Measurements from ENCODE around the gene ZNF316. TPM values are rescaled to one million over a fixed set of nuclear protein-coding genes. Genes with fewer than 3 reads are reported as not detected.
"Not testable (repeated sequence)": the region's sequence is repeated elsewhere in the genome, so short reads cannot be mapped to it uniquely, and the experiment has no call there.

The ZNF316 gene
- total RNA-seq, 1 donor from 2014 or later = 33.8 TPM

DNA sequence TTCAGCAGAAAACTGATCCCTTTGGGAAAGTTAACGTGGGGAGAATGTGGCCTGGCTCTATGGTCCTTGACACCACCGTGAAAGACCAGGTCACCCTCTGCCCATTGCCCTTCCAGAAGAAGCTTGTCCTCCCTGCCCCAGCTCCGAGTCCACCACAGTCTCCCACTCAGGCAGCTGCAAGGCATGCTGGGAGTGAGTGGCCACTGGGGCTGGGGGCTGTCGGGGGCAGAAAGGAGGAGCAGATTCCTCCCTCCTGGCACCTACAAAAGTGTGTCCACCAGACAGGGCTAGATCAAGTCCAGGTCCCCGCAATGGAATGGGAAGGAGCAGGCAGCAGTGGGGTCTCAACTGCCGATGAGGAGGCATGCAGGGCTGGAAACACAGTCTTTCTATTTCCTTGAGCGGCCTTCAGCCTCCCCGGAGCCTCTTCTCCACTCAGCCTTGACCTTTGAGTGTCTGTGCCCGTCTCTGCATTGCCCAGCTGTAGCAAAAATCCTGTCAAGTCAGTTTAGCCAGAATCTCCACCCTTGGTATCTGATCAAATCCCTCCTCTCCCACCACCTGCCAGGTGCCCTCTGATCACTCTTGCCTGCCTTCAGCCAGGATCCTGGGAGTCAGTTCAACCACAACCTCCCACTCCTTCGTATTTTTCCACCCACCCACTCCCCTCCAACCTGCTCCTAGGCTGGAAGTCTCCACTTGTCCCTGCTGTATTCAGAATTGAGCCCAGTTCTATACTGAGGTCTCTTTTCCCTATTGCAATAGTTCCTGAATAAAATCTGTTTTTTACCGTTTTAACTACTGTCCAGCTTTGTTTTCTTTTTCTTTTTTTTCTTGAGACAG lies 6.9 kb upstream of the ZNF316 start:
- H3K36me3 Mint-ChIP-seq (ENCODE audit: low read depth) = no peaks in the 10 kb centered on the region
- intact Hi-C loops (cut with micrococcal nuclease) = loop anchor here (10.0 kb wide), 1 partner anchor 55 kb away; the partner anchor contains the start of gene ZDHHC4
- no peak overlapping the region for H3K27ac Mint-ChIP-seq
- DNase-seq (ENCODE audit: low spot score) = no peak
- no peaks in the 10 kb centered on the region for H3K9me3 Mint-ChIP-seq
- H3K27me3 Mint-ChIP-seq (ENCODE audit: insufficient read depth) = no peaks in the 10 kb centered on the region
- H3K4me3 Mint-ChIP-seq = no peak overlapping the region
- peaks cover 3% of the 10 kb centered on the region for H3K4me1 Mint-ChIP-seq (ENCODE audit: low read depth)

DNA sequence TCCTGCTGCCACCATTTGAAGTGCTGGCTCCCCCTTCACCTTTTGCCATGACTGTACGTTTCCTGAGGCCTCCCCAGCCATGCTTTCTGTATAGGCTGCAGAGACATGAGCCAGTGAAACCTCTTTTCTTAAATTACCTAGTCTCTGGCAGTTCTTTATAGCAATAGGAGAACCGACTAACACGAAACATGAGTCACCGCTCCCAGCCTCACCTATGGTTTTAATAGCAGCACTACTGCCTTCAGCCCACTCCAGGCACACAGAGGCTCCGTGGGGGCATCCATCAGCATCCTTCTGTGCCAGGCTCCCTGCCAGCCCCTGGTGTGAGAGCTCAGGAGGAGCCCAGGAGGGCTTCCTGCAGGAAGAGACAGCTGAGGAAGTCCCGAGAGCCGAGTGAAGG lies 5.5 kb upstream of the ZNF316 start:
- Mint-ChIP-seq H3K4me3 (no peak overlapping the region), H3K27me3 (ENCODE audit: insufficient read depth) (no peaks in the 10 kb centered on the region), H3K36me3 (ENCODE audit: low read depth) (no peaks in the 10 kb centered on the region), H3K27ac (peak overlapping the region; percentile 42), H3K4me1 (ENCODE audit: low read depth) (peaks cover 3% of the 10 kb centered on the region), H3K9me3 (no peaks in the 10 kb centered on the region)
- intact Hi-C loops (cut with micrococcal nuclease) = loop anchor here (10.0 kb wide), 1 partner anchor 57 kb away; the partner anchor contains the start of gene ZDHHC4
- no peak for DNase-seq (ENCODE audit: low spot score)

DNA sequence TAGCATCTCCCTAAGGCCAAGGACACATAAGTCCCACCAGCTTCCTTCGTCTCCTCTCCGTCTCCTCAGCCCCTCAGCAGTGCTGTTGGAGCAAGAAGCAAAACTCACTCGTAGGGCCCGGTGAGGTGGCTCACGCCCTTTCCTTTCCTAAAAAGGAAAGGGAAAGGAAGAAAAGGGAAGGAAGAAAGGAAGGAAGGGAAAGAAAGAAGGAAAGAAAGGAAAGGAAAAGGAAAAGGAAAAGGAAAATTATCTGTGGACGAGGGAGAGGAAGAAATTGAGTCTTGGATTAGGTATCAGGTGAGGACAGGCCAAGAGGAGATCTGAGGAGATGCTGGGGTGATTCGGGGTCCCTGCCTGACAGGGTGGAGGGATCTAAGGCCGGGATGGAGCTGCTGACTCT lies 3.1 kb upstream of the ZNF316 start:
- Mint-ChIP-seq H3K27ac (no peak overlapping the region), H3K4me1 (ENCODE audit: low read depth) (peaks cover 13% of the 10 kb centered on the region), H3K36me3 (ENCODE audit: low read depth) (peaks cover 5% of the 10 kb centered on the region), H3K9me3 (no peaks in the 10 kb centered on the region), H3K27me3 (ENCODE audit: insufficient read depth) (no peaks in the 10 kb centered on the region), H3K4me3 (no peak overlapping the region)
- no peak for DNase-seq (ENCODE audit: low spot score)
- intact Hi-C loops (cut with micrococcal nuclease) = loop anchor here (10.0 kb wide), 1 partner anchor 59 kb away; the partner anchor contains the start of gene ZDHHC4

DNA sequence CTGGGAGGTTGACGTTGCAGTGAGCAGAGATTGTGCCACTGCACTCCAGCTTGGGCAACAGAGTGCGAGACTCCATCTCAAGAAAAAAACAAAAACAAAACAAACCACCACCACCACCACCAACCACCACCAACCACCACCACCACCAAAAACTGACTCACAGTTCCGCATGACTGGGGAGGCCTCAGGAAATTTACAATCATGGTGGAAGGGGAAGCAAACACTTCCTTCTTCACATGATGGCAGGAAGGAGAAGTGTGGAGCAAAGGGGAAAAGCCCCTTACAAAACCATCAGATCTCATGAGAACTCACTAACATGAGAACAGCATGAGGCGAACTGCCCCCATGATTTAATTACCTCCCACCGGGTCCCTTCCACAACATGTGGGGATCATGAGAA lies 2.1 kb upstream of the ZNF316 start:
- peaks cover 13% of the 10 kb centered on the region for H3K36me3 Mint-ChIP-seq (ENCODE audit: low read depth)
- not testable (repeated sequence) for H3K27ac Mint-ChIP-seq; DNase-seq (ENCODE audit: low spot score); H3K27me3 Mint-ChIP-seq (ENCODE audit: insufficient read depth); H3K9me3 Mint-ChIP-seq
- intact Hi-C loops (cut with micrococcal nuclease) = loop anchor here (10.0 kb wide), 1 partner anchor 60 kb away; the partner anchor contains the start of gene ZDHHC4
- H3K4me1 Mint-ChIP-seq (ENCODE audit: low read depth) = peaks cover 16% of the 10 kb centered on the region
- H3K4me3 Mint-ChIP-seq = peak overlapping the region; percentile 81

DNA sequence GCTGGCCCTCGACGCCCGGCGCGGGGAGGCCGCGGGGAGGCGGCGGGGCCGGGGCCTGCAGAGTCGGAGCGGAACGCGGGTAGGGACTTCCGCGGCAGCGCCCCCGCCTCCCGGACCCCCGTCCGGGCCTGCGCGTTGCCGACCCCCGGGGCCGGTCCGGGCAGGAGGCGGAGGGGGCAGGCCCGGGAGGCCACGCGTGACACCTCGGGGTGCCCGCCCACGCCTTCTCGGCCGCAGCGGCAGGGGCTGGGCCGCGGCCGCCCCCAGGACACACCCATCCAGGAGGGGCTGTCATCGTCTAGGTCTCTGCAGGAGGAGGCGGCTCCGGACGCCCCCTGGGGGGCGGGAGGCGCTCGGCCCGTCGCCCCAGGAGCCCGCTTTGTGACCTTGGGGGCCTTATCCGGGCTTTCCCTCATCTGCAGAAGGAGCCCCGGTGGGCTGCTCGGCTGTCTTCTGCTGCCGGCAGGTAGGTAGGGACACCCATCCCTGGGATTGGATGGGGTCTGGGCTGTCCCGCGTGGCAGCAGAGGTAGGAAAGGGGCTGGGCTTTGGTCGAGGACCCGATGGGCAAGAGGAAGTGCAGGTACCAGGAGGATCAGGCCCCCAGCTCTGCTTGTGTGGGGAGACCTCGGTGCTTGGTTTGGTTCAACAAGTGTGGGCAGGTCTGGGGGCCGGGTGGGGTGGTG lies 569 bp downstream of the ZNF316 start:
- H3K36me3 Mint-ChIP-seq (ENCODE audit: low read depth) = peaks cover 30% of the 10 kb centered on the region
- H3K4me3 Mint-ChIP-seq = peak overlapping the region; percentile 84
- intact Hi-C loops (cut with micrococcal nuclease) = loop anchor here (2.0 to 10.0 kb wide), 4 partner anchors 47 to 1001 kb away; partner anchors contain the start of genes C1GALT1, INTS15 and ZDHHC4
- H3K27ac Mint-ChIP-seq = peak overlapping the region; percentile 87
- no peaks in the 10 kb centered on the region for H3K27me3 Mint-ChIP-seq (ENCODE audit: insufficient read depth)
- peaks cover 19% of the 10 kb centered on the region for H3K4me1 Mint-ChIP-seq (ENCODE audit: low read depth)
- DNase-seq (ENCODE audit: low spot score) = peak; percentile 48
- H3K9me3 Mint-ChIP-seq = no peaks in the 10 kb centered on the region

DNA sequence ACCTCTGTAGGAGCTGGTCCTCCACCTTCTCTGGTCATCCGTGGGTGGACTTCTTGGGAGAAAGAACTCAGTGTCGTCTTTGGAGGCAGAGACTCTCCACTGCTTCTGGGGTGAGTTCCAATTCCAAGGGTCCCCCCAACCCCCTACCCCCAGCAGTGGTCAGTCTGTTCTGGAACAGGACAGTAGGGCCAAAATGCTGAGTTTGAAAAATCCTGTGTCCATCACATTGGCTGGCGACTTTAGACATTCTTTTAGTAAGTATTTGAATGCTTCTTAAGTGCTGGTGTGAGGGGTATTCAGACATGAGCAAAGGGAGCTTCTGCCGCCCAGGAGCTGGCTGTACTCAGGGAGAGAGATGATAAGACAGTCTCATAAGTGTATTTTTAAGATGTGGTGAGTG lies 1.9 kb downstream of the ZNF316 start:
- intact Hi-C loops (cut with micrococcal nuclease) = loop anchor here (10.0 kb wide), 1 partner anchor 64 kb away; the partner anchor contains the start of gene ZDHHC4
- peaks cover 37% of the 10 kb centered on the region for H3K36me3 Mint-ChIP-seq (ENCODE audit: low read depth)
- no peaks in the 10 kb centered on the region for H3K27me3 Mint-ChIP-seq (ENCODE audit: insufficient read depth)
- H3K4me3 Mint-ChIP-seq = peak overlapping the region; percentile 84
- no peaks in the 10 kb centered on the region for H3K9me3 Mint-ChIP-seq
- H3K27ac Mint-ChIP-seq = no peak overlapping the region
- peaks cover 19% of the 10 kb centered on the region for H3K4me1 Mint-ChIP-seq (ENCODE audit: low read depth)
- no peak for DNase-seq (ENCODE audit: low spot score)

DNA sequence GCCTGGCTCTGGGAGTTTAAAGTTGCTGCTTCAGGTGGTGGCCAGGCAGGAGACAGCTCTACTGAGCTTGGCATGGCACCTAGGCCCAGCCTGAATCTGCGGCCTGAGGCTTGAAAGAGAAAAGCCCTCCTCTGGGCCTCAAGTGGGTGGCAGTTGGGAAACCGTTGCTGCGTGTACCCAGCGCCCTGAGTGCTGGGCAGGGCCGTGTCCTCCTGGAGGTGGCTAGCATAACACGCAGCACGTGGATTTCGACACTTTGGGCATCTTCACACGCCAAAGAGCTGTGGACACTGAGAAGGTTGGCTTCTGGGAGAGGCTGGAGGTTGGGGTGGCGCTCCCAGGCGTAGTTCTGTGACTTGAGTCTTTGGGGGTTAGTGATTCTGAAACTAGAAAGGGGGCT lies 2.5 kb downstream of the ZNF316 start:
- H3K9me3 Mint-ChIP-seq = no peaks in the 10 kb centered on the region
- peak overlapping the region; percentile 84 for H3K4me3 Mint-ChIP-seq
- no peak overlapping the region for H3K27ac Mint-ChIP-seq
- H3K36me3 Mint-ChIP-seq (ENCODE audit: low read depth) = peaks cover 42% of the 10 kb centered on the region
- peaks cover 19% of the 10 kb centered on the region for H3K4me1 Mint-ChIP-seq (ENCODE audit: low read depth)
- no peaks in the 10 kb centered on the region for H3K27me3 Mint-ChIP-seq (ENCODE audit: insufficient read depth)
- intact Hi-C loops (cut with micrococcal nuclease) = loop anchor here (10.0 kb wide), 1 partner anchor 65 kb away; the partner anchor contains the start of gene ZDHHC4
- no peak for DNase-seq (ENCODE audit: low spot score)

DNA sequence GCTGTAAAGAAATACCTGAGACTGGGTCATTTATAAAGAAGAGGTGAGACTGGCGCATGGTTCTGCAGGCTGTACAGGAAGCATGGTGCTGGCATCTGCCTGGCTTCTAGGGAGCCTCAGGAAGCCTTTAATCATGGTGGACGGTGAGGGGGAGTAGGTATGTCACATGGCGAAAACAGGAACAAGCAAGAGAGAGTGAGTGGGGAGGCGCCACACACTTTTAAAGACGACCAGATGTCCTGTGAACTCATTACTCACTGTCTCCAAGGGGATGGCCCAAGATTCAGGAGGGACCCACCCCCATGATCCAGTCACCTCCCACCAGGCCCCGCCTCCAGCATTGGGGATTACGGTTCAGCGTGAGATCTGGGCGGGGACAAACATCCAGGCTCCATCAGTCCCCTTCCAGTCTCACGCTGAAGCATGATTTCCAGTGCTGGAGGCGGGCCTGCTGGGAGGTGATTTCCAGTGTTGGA lies 3.2 kb downstream of the ZNF316 start:
- intact Hi-C loops (cut with micrococcal nuclease) = no loop called here
- Mint-ChIP-seq H3K4me3 (peak overlapping the region; percentile 6), H3K27ac (peak overlapping the region; percentile 10), H3K27me3 (ENCODE audit: insufficient read depth) (no peaks in the 10 kb centered on the region), H3K4me1 (ENCODE audit: low read depth) (peaks cover 19% of the 10 kb centered on the region), H3K9me3 (no peaks in the 10 kb centered on the region), H3K36me3 (ENCODE audit: low read depth) (peaks cover 45% of the 10 kb centered on the region)
- DNase-seq (ENCODE audit: low spot score) = no peak

DNA sequence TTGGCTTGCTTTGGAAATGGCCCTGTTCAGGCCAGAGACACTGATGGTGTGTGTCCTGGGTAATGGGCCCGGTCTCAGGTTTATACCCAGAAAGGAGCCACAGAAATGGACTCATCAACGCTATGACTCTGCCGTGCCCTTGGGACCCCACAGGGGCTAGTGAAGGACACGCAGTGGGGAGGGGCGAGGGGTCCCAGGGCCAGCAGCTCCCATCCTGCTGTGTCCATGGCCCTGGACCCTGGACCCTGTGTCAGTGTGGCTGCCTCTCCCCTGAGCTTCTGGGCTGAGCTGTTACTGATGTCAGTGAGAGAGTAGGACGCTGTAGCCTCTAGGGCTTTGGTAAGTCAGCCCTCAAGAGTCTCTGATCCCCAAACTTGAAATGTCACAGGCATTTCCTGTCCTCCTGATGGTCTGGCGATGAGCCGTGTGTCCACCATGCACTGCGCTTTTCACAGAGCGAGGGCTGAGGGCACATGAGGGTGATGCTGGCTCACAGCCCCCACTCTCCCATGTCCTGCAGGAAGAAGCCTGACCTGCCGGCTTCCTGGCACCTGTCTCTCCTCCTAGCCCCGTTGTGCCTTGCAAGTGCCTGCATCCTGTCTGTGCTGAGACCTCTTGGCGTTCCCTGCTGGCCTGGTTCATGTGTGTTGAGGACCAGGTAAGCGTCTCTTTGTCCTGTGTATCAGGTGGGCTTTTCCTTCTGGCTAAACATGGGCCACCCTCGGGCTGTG lies 4.4 kb downstream of the ZNF316 start:
- Mint-ChIP-seq H3K9me3 (no peaks in the 10 kb centered on the region), H3K4me3 (no peak overlapping the region), H3K4me1 (ENCODE audit: low read depth) (peaks cover 19% of the 10 kb centered on the region), H3K27me3 (ENCODE audit: insufficient read depth) (no peaks in the 10 kb centered on the region), H3K36me3 (ENCODE audit: low read depth) (peaks cover 52% of the 10 kb centered on the region), H3K27ac (no peak overlapping the region)
- intact Hi-C loops (cut with micrococcal nuclease) = no loop called here
- DNase-seq (ENCODE audit: low spot score) = no peak

DNA sequence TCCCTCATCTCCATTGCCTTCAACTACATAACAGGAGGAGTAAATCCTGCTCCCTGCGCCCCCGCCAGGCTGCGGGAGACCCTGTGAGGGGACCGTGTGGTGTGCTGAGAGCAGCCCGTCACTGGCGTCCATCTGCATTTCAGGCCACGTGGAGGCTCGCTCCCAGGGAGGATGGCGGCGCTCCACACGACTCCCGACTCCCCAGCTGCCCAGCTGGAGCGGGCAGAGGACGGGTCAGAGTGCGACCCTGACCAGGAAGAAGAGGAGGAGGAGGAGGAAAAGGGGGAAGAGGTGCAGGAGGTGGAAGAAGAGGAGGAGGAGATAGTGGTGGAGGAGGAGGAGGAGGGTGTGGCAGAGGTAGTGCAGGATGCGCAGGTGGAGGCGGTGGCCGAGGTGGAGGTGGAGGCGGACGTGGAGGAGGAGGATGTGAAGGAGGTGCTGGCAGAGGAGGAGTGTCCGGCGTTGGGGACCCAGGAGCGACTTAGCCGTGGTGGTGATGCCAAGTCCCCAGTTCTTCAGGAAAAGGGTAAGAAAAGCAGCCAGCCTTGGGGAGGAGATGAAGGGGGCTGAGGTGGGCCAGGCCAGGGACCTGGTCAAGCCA lies 5.2 kb downstream of the ZNF316 start:
- intact Hi-C loops (cut with micrococcal nuclease) = no loop called here
- Mint-ChIP-seq H3K9me3 (no peaks in the 10 kb centered on the region), H3K36me3 (ENCODE audit: low read depth) (peaks cover 57% of the 10 kb centered on the region), H3K4me1 (ENCODE audit: low read depth) (peaks cover 19% of the 10 kb centered on the region), H3K27ac (no peak overlapping the region), H3K27me3 (ENCODE audit: insufficient read depth) (no peaks in the 10 kb centered on the region), H3K4me3 (no peak overlapping the region)
- DNase-seq (ENCODE audit: low spot score) = no peak

DNA sequence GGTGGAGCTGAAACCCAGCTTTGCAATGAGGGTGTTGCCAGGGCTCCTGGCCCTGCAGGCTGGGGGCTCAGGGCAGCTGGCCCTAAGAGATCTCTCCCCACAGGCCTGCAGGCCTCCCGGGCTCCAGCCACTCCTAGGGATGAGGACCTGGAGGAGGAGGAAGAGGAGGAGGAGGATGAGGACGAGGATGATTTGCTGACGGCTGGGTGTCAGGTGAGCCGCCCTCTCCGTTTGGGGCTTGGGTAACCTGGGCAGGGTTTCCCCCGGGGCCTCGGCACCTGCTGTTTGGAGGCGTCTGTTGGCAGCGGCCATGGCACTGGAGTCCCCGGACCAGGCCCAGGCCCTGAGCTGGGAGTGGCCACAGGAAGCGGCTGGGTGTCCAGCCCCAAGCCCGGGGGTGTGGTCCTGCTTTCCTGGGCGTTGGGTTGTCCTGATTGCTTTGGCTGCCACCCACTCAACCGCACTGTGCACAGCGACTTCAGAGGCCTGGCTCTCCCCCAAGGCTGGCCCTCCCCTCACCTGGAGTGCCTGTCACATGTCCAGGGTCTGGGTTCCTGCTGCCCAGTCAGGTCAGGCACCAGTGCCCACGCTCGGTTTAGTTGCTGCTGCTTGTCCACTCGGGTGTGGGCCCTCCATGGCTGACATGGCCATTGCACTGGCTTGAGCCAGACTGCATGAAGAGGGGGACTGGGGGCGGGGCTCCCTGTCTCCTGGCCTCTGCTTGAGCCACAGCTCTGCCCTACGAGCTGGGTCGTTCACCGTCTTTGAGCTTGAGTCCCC lies 5.9 kb downstream of the ZNF316 start:
- intact Hi-C loops (cut with micrococcal nuclease) = no loop called here
- no peaks in the 10 kb centered on the region for H3K27me3 Mint-ChIP-seq (ENCODE audit: insufficient read depth)
- no peaks in the 10 kb centered on the region for H3K9me3 Mint-ChIP-seq
- H3K36me3 Mint-ChIP-seq (ENCODE audit: low read depth) = peaks cover 61% of the 10 kb centered on the region
- no peak for DNase-seq (ENCODE audit: low spot score)
- H3K27ac Mint-ChIP-seq = no peak overlapping the region
- H3K4me3 Mint-ChIP-seq = no peak overlapping the region
- H3K4me1 Mint-ChIP-seq (ENCODE audit: low read depth) = peaks cover 16% of the 10 kb centered on the region
